ENCODE results near the gene ACKR3. TPM values are rescaled to one million over a fixed set of nuclear protein-coding genes. Genes with fewer than 3 reads are reported as not detected.

ACKR3 gene
- total RNA-seq, 2 experiments from 2014 or later = 0.46 to 2.1 TPM

- DNase-seq (ENCODE audit: low spot score) = no peak
- Histone ChIP-seq H4K20me1 (ENCODE audit: insufficient read depth, low read length) (no peaks in the 10 kb centered on the region), H3K9me2 (ENCODE audit: insufficient read depth, low read length) (no peaks in the 10 kb centered on the region), H3K27ac (ENCODE audit: low read depth, low read length, poor library complexity, severe bottlenecking) (no peak overlapping the region), H2AFZ (ENCODE audit: low read length) (no peak overlapping the region), H3K79me2 (ENCODE audit: insufficient read depth, low read depth, low read length) (no peaks in the 10 kb centered on the region), H3K36me3 (ENCODE audit: insufficient read depth, low read length) (no peaks in the 10 kb centered on the region), H3K9me3 (ENCODE audit: low read length) (no peaks in the 10 kb centered on the region; the same call in 1 of the 2 replicates), H3K4me2 (ENCODE audit: low read length) (no peak overlapping the region), H3K4me1 (ENCODE audit: insufficient read depth, low read length, poor library complexity, severe bottlenecking) (peaks cover 29% of the 10 kb centered on the region), H3K4me3 (ENCODE audit: low read depth, low read length, poor library complexity, severe bottlenecking) (no peak overlapping the region)
- POLR2A ChIA-PET = no interaction called here
- no peak for TF ChIP-seq EZH2phosphoT487 (IDR thresholded peaks at IDR 0.05; ENCODE audit: borderline replicate concordance, low read depth, low read length)
- no peak for TF ChIP-seq CTCF (conservative IDR thresholded peaks at IDR 0.05; ENCODE audit: low read length)
- no TSS peak for BruUV-seq (replicated peaks)
- intact Hi-C loops (cut with micrococcal nuclease; ENCODE audit: unreplicated experiment) = no loop called here
- CTCF ChIA-PET (ENCODE audit: unreplicated experiment) = no interaction called here
These were observed 34.6 kb upstream of the ACKR3 start for GRCh38 chr2:236535024-236535423.

GRCh38 chr2:236536727-236537398 is 32.8 kb upstream of the ACKR3 start:
- no peaks in the 10 kb centered on the region for H3K79me2 ChIP-seq (ENCODE audit: insufficient read depth, low read depth, low read length)
- peak; percentile 63 for DNase-seq (ENCODE audit: low spot score)
- POLR2A ChIA-PET = interaction anchor here (0.9 to 1.4 kb wide), 3 partner anchors 11 to 95 kb away, joined by 3 to 4 read pairs (median 4); partner anchors contain the start of gene ACKR3
- H4K20me1 ChIP-seq (ENCODE audit: insufficient read depth, low read length) = no peaks in the 10 kb centered on the region
- intact Hi-C loops (cut with micrococcal nuclease; ENCODE audit: unreplicated experiment) = no loop called here
- H3K9me3 ChIP-seq (ENCODE audit: low read length) = no peaks in the 10 kb centered on the region; the same call in 1 of the 2 replicates
- H2AFZ ChIP-seq (ENCODE audit: low read length) = peak overlapping the region; percentile 74
- no peak for TF ChIP-seq EZH2phosphoT487 (IDR thresholded peaks at IDR 0.05; ENCODE audit: borderline replicate concordance, low read depth, low read length)
- no peak for TF ChIP-seq CTCF (conservative IDR thresholded peaks at IDR 0.05; ENCODE audit: low read length)
- no peaks in the 10 kb centered on the region for H3K9me2 ChIP-seq (ENCODE audit: insufficient read depth, low read length)
- no peak overlapping the region for H3K27ac ChIP-seq (ENCODE audit: low read depth, low read length, poor library complexity, severe bottlenecking)
- BruUV-seq (replicated peaks) = no TSS peak
- peak overlapping the region; percentile 40 for H3K4me2 ChIP-seq (ENCODE audit: low read length)
- H3K4me1 ChIP-seq (ENCODE audit: insufficient read depth, low read length, poor library complexity, severe bottlenecking) = peaks cover 29% of the 10 kb centered on the region
- no peaks in the 10 kb centered on the region for H3K36me3 ChIP-seq (ENCODE audit: insufficient read depth, low read length)
- CTCF ChIA-PET (ENCODE audit: unreplicated experiment) = no interaction called here
- H3K4me3 ChIP-seq (ENCODE audit: low read depth, low read length, poor library complexity, severe bottlenecking) = peak overlapping the region; percentile 4

- no peaks in the 10 kb centered on the region; the same call in 1 of the 2 replicates for H3K9me3 ChIP-seq (ENCODE audit: low read length)
- ChIA-PET CTCF (ENCODE audit: unreplicated experiment) (no interaction called here), POLR2A (no interaction called here)
- H3K36me3 ChIP-seq (ENCODE audit: insufficient read depth, low read length) = no peaks in the 10 kb centered on the region
- H3K79me2 ChIP-seq (ENCODE audit: insufficient read depth, low read depth, low read length) = no peaks in the 10 kb centered on the region
- H3K9me2 ChIP-seq (ENCODE audit: insufficient read depth, low read length) = no peaks in the 10 kb centered on the region
- H3K4me3 ChIP-seq (ENCODE audit: low read depth, low read length, poor library complexity, severe bottlenecking) = no peak overlapping the region
- no peak for DNase-seq (ENCODE audit: low spot score)
- H3K4me1 ChIP-seq (ENCODE audit: insufficient read depth, low read length, poor library complexity, severe bottlenecking) = peaks cover 29% of the 10 kb centered on the region
- no peak overlapping the region for H3K27ac ChIP-seq (ENCODE audit: low read depth, low read length, poor library complexity, severe bottlenecking)
- no peak overlapping the region for H3K4me2 ChIP-seq (ENCODE audit: low read length)
- BruUV-seq (replicated peaks) = no TSS peak
- intact Hi-C loops (cut with micrococcal nuclease; ENCODE audit: unreplicated experiment) = no loop called here
- TF ChIP-seq EZH2phosphoT487 (IDR thresholded peaks at IDR 0.05; ENCODE audit: borderline replicate concordance, low read depth, low read length) (no peak), CTCF (conservative IDR thresholded peaks at IDR 0.05; ENCODE audit: low read length) (no peak)
- no peak overlapping the region for H2AFZ ChIP-seq (ENCODE audit: low read length)
- H4K20me1 ChIP-seq (ENCODE audit: insufficient read depth, low read length) = no peaks in the 10 kb centered on the region
These were observed 31.4 kb upstream of the ACKR3 start for GRCh38 chr2:236538242-236538641.
